ENCODE results near the gene FXYD3. TPM values are rescaled to one million over a fixed set of nuclear protein-coding genes. Genes with fewer than 3 reads are reported as not detected.
"Not testable (repeated sequence)": the region's sequence is repeated elsewhere in the genome, so short reads cannot be mapped to it uniquely, and the experiment has no call there.

Gene FXYD3
- total and polyA plus RNA-seq, 2 donors: 22.8 to 175 TPM

DNA sequence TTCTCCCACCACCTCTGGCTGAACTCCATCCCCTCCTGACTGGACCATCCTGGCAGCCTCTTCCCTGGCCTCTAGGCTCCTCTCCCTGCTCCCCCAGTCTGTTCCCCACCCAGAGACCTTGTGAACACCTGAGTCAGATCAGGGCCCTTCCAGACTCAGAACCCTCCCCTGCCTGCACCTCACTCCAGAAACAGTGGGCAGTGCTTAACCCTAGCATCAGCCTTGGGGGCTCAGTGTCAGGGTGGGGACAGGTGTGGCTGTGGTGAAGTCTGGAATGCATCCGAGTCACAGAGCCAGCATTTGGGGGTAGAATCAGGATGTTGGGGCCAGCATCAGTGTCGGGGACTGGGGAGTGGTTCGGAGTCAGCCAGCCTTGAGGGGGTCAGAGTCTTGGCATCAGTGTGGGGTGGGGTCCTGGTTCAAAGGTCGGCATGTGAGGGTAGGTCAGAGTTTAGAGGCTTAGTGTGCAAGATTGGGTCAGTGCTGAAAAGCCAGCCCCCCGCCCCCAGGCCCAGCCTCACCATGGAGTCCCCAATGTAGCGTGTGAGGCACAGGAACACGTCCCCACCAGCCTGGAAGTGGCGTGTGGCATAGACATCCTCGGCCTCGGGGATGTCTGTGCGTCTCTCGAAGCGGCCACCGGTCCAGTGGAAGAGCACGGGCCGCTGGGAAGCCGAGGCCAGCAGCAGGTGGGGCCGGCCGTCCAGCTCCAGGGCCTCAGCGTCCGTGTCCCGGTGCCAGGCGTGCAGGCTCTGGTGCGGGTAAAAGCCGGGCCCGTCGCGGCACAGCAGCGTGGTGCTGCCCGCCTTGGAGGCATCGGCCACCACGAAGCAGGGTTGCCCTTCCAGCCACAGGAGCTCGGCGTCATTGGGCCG, 10.4 kb downstream of the FXYD3 start:
- H3K4me1 ChIP-seq (ENCODE audit: control insufficient read depth in 2 of 2, insufficient read depth in 2 of 2, low read length in 2 of 2): peaks cover 0 to 19% of the 10 kb centered on the region in 2 donors
- no peaks in the 10 kb centered on the region for H3K36me3 ChIP-seq (ENCODE audit: control insufficient read depth in 2 of 2, insufficient read depth in 2 of 2, low read length in 1 of 2)
- H3K27ac ChIP-seq (ENCODE audit: low read depth in 1 of 2, low read length in 1 of 2): no peak overlapping the region
- H3K4me3 ChIP-seq (ENCODE audit: low read length in 2 of 2): no peak overlapping the region
- no peak for DNase-seq (ENCODE audit: low read depth in 6 of 9, low spot score in 9 of 9)
- H3K27me3 ChIP-seq (ENCODE audit: control insufficient read depth in 2 of 2, insufficient read depth in 1 of 2, low read length in 1 of 2): peaks cover 0 to 2% of the 10 kb centered on the region in 2 donors
- WGBS: 97% methylated on average over 35 of the region's 35 CpGs
- H3K9me3 ChIP-seq (ENCODE audit: control insufficient read depth in 2 of 2, insufficient read depth in 1 of 2, low read length in 1 of 2): peaks cover 0 to 3% of the 10 kb centered on the region in 2 donors

DNA sequence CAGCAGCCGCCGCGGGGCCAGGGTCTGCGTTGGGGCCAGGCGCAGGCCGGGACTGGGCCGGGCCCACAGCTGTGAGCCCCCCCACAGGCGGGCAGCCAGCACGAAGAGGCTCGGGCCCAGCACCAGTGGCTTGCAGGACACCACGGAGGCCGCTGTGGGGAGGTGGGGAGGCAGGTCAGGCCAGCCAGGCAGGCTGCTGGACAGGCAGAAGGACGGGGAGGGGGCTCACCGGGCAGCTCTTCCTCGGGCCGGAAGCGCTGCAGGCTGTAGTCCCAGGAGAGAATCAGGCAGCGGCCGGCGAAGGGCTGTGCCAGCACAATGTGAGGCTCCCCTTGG, 11.0 kb downstream of the FXYD3 start:
- Histone ChIP-seq H3K36me3 (ENCODE audit: control insufficient read depth in 2 of 2, insufficient read depth in 2 of 2, low read length in 1 of 2) (no peaks in the 10 kb centered on the region), H3K9me3 (ENCODE audit: control insufficient read depth in 2 of 2, insufficient read depth in 1 of 2, low read length in 1 of 2) (peaks cover 0 to 3% of the 10 kb centered on the region in 2 donors), H3K4me3 (ENCODE audit: low read length in 2 of 2) (no peak overlapping the region), H3K4me1 (ENCODE audit: control insufficient read depth in 2 of 2, insufficient read depth in 2 of 2, low read length in 2 of 2) (peaks cover 0 to 14% of the 10 kb centered on the region in 2 donors), H3K27ac (ENCODE audit: low read depth in 1 of 2, low read length in 1 of 2) (no peak overlapping the region), H3K27me3 (ENCODE audit: control insufficient read depth in 2 of 2, insufficient read depth in 1 of 2, low read length in 1 of 2) (peaks cover 0 to 2% of the 10 kb centered on the region in 2 donors)
- 93% methylated on average over 20 of the region's 20 CpGs for WGBS
- no peak for DNase-seq (ENCODE audit: low read depth in 6 of 9, low spot score in 9 of 9)

DNA sequence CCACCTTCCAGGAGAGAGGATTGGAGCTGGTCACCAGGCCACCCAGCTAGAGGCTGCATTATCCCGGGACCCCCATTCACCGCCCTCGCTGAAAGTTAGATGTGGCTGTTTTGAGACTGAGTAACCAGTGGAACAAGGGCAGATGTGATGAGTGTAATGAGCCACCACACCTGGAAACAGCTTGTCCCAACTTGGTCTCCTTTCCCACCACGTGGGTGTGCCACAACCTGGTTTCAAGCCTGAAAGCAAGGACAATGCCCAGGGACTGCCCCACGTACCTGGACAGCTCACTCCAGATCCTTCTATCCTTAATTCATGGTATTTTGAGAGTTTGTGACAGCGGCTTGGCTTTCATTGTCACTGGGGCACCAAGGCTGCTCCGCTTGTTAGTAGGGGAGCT, 12.2 kb downstream of the FXYD3 start:
- peaks cover 0 to 11% of the 10 kb centered on the region in 2 donors for H3K4me1 ChIP-seq (ENCODE audit: control insufficient read depth in 2 of 2, insufficient read depth in 2 of 2, low read length in 2 of 2)

DNA sequence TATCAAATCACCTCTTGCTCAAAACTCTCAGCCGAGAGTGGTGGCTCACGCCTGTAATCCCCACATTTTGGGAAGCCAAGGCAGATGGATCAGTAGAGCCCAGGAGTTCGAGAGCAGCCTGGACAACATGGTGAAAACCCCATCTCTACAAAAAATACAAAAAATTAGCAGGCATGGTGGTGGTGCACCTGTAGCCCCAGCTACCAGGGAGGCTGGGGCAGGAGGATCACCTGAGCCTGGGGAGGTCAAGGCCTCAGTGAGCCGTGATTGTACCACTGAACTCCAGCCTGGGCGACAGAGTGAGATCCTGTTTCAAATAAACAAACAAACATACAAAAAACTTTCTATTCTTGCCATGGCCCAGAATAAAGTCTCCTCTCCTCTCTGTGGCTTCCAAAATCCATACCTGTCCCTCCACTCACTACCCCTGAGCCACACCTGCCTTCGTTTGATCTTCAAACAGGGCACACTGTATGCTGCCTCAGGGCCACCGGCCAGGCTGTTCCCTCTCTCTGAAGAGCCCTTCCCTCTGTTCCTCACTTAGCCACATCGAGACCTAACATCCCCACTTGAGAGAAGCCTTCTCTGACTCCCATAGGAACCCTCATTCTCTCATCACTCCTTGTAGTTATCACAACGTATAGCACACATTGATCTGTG, 12.9 kb downstream of the FXYD3 start:
- Histone ChIP-seq H3K36me3 (ENCODE audit: control insufficient read depth in 2 of 2, insufficient read depth in 2 of 2, low read length in 1 of 2) (no peaks in the 10 kb centered on the region), H3K4me3 (ENCODE audit: low read length in 2 of 2) (no peak overlapping the region), H3K4me1 (ENCODE audit: control insufficient read depth in 2 of 2, insufficient read depth in 2 of 2, low read length in 2 of 2) (peaks cover 0 to 10% of the 10 kb centered on the region in 2 donors), H3K27ac (ENCODE audit: low read depth in 1 of 2, low read length in 1 of 2) (no peak overlapping the region), H3K27me3 (ENCODE audit: control insufficient read depth in 2 of 2, insufficient read depth in 1 of 2, low read length in 1 of 2) (peaks cover 0 to 2% of the 10 kb centered on the region in 2 donors), H3K9me3 (ENCODE audit: control insufficient read depth in 2 of 2, insufficient read depth in 1 of 2, low read length in 1 of 2) (peaks cover 0 to 3% of the 10 kb centered on the region in 2 donors)
- WGBS: 96% methylated on average over 9 of the region's 9 CpGs
- no peak for DNase-seq (ENCODE audit: low read depth in 6 of 9, low spot score in 9 of 9)

More for the DNA sequence above, 12.2 kb downstream of the FXYD3 start:
- H3K4me3 ChIP-seq (ENCODE audit: low read length in 2 of 2): no peak overlapping the region
- no peak for DNase-seq (ENCODE audit: low read depth in 6 of 9, low spot score in 9 of 9)
- 87% methylated on average over 7 of the region's 7 CpGs for WGBS
- H3K27ac ChIP-seq (ENCODE audit: low read depth in 1 of 2, low read length in 1 of 2): no peak overlapping the region
- H3K9me3 ChIP-seq (ENCODE audit: control insufficient read depth in 2 of 2, insufficient read depth in 1 of 2, low read length in 1 of 2): peaks cover 0 to 3% of the 10 kb centered on the region in 2 donors
- peaks cover 0 to 2% of the 10 kb centered on the region in 2 donors for H3K27me3 ChIP-seq (ENCODE audit: control insufficient read depth in 2 of 2, insufficient read depth in 1 of 2, low read length in 1 of 2)
- no peaks in the 10 kb centered on the region for H3K36me3 ChIP-seq (ENCODE audit: control insufficient read depth in 2 of 2, insufficient read depth in 2 of 2, low read length in 1 of 2)

DNA sequence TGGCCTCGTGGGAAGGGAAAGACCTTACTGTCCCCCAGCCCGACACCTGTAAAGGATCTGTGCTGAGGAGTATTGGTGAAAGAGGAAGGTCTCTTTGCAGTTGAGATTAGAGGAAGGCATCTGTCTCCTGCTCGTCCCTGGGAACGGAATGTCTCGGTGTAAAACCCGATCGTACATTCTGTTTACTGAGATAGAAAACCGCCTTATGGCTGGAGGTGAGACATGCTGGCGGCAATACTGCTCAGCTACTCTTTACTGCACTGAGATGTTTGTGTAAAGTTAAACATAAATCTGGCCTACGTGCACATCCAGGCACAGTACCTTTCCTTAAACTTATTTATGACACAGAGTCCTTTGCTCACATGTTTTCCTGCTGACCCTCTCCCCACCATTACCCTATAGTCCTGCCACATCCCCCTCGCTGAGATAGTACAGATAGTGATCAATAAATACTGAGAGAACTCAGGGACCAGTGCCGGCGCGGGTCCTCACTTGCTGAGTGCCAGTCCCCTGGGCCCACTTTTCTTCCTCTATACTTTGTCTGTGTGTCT, 14.2 kb downstream of the FXYD3 start:
- not testable (repeated sequence) for H3K4me3 ChIP-seq (ENCODE audit: low read length in 2 of 2); H3K9me3 ChIP-seq (ENCODE audit: control insufficient read depth in 2 of 2, insufficient read depth in 1 of 2, low read length in 1 of 2); DNase-seq (ENCODE audit: low read depth in 6 of 9, low spot score in 9 of 9); H3K4me1 ChIP-seq (ENCODE audit: control insufficient read depth in 2 of 2, insufficient read depth in 2 of 2, low read length in 2 of 2); H3K36me3 ChIP-seq (ENCODE audit: control insufficient read depth in 2 of 2, insufficient read depth in 2 of 2, low read length in 1 of 2); H3K27me3 ChIP-seq (ENCODE audit: control insufficient read depth in 2 of 2, insufficient read depth in 1 of 2, low read length in 1 of 2); H3K27ac ChIP-seq (ENCODE audit: low read depth in 1 of 2, low read length in 1 of 2)
- 82% methylated on average over 14 of the region's 14 CpGs for WGBS

DNA sequence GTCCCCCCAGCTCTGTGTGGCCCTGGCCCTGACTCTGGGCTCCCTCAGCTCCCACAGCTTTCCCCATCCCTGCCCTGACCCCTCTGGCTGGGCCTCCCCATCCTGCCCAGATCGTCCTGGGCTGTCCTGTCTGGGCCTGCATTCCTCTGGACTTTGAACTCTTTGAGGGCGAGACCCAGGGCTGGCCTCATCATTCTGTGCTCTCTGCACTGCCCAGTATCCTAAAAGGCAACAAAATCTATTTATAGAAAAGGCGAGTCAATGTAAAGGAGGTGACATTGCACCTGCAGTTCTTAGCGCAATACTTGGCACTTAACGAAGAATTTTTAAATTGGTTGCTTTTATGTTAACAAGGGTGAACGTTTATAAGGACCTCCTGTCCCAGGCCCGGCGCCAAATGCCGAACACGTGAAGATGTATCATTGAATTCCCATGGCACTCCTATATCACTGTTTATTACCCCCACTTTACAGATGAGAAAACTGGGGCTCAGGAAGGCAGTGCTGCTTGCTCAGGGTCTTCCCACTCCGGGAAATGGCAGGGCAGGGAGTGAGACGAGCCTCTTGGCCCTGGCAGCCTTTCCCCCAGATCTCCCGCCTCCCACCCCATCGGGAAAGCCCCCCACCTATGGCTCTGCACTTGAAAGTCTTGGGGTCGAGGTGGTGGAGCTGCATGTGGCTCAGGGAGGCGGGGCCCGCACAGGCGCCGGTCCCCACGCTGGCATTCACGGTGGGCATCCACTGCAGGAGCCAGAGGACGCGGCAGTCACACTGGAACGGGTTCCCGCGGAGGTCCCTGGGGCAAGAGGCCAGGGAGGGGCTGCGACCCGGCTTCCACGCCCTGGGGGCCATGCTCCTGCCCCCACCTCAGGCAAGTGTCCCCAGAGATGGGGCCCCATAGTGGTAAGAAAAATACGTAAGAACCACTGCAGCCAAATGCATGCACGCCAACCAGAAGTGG, 15.4 kb downstream of the FXYD3 start:
- WGBS: 94% methylated on average over 31 of the region's 31 CpGs
- peaks cover 0 to 3% of the 10 kb centered on the region in 2 donors for H3K27me3 ChIP-seq (ENCODE audit: control insufficient read depth in 2 of 2, insufficient read depth in 1 of 2, low read length in 1 of 2)
- no peaks in the 10 kb centered on the region for H3K36me3 ChIP-seq (ENCODE audit: control insufficient read depth in 2 of 2, insufficient read depth in 2 of 2, low read length in 1 of 2)
- H3K4me1 ChIP-seq (ENCODE audit: control insufficient read depth in 2 of 2, insufficient read depth in 2 of 2, low read length in 2 of 2): peaks cover 0 to 3% of the 10 kb centered on the region in 2 donors
- H3K9me3 ChIP-seq (ENCODE audit: control insufficient read depth in 2 of 2, insufficient read depth in 1 of 2, low read length in 1 of 2): no peaks in the 10 kb centered on the region
- H3K27ac ChIP-seq (ENCODE audit: low read depth in 1 of 2, low read length in 1 of 2): no peak overlapping the region
- no peak for DNase-seq (ENCODE audit: low read depth in 6 of 9, low spot score in 9 of 9)
- no peak overlapping the region for H3K4me3 ChIP-seq (ENCODE audit: low read length in 2 of 2)

DNA sequence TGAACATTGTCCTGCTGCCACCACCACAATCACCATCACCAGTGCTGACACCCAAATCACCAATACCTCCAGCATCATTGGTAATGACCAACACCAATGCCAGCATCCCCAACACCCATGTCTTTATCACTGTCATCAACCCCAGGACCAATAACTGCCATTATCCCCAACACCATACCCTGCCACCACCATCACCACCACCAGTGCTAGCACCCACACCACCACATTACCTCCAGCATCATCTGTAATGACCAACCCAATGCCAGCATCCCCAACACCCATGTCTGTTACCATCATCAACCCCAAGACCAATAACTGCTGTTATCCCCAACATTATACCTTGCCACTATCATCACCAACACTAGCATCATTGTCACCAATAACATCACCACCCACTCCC, 16.6 kb downstream of the FXYD3 start:
- H3K36me3 ChIP-seq (ENCODE audit: control insufficient read depth in 2 of 2, insufficient read depth in 2 of 2, low read length in 1 of 2): no peaks in the 10 kb centered on the region
- peaks cover 0 to 7% of the 10 kb centered on the region in 2 donors for H3K27me3 ChIP-seq (ENCODE audit: control insufficient read depth in 2 of 2, insufficient read depth in 1 of 2, low read length in 1 of 2)
- no peaks in the 10 kb centered on the region for H3K9me3 ChIP-seq (ENCODE audit: control insufficient read depth in 2 of 2, insufficient read depth in 1 of 2, low read length in 1 of 2)
- H3K4me3 ChIP-seq (ENCODE audit: low read length in 2 of 2): no peak overlapping the region
- H3K4me1 ChIP-seq (ENCODE audit: control insufficient read depth in 2 of 2, insufficient read depth in 2 of 2, low read length in 2 of 2): peaks cover 0 to 3% of the 10 kb centered on the region in 2 donors
- H3K27ac ChIP-seq (ENCODE audit: low read depth in 1 of 2, low read length in 1 of 2): no peak overlapping the region
- no peak for DNase-seq (ENCODE audit: low read depth in 6 of 9, low spot score in 9 of 9)

DNA sequence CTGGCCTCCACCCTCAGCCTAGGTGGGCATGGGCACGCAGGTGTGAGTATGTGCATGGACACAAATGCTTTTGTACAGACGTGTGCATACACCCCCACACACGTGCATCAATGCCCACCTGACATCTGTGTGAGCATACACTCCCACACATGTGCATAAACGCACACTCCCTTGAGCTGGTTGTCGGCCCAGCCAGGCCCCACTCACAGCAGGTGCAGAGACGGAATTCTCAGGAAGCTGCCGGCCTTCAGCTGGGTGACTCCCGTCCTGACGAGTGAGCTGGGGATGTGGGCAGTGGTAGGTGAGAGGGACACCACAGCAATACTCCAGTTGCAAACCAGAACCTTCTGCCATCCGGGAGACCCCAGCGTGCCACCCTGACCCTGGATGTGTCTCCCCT, 18.2 kb downstream of the FXYD3 start:
- 91% methylated on average over 11 of the region's 11 CpGs for WGBS
- Histone ChIP-seq H3K36me3 (ENCODE audit: control insufficient read depth in 2 of 2, insufficient read depth in 2 of 2, low read length in 1 of 2) (no peaks in the 10 kb centered on the region), H3K27ac (ENCODE audit: low read depth in 1 of 2, low read length in 1 of 2) (no peak overlapping the region), H3K4me1 (ENCODE audit: control insufficient read depth in 2 of 2, insufficient read depth in 2 of 2, low read length in 2 of 2) (peaks cover 0 to 3% of the 10 kb centered on the region in 2 donors), H3K27me3 (ENCODE audit: control insufficient read depth in 2 of 2, insufficient read depth in 1 of 2, low read length in 1 of 2) (peaks cover 0 to 7% of the 10 kb centered on the region in 2 donors), H3K9me3 (ENCODE audit: control insufficient read depth in 2 of 2, insufficient read depth in 1 of 2, low read length in 1 of 2) (no peaks in the 10 kb centered on the region), H3K4me3 (ENCODE audit: low read length in 2 of 2) (no peak overlapping the region)
- no peak for DNase-seq (ENCODE audit: low read depth in 6 of 9, low spot score in 9 of 9)

Data from thymus (tissue), 11 donors.